Measurements from ENCODE around the gene ENKD1. TPM values are rescaled to one million over a fixed set of nuclear protein-coding genes. Genes with fewer than 3 reads are reported as not detected.

Gene ENKD1
- total RNA-seq, 1 experiment from 2014 or later: 11.9 TPM

GRCh38 chr16:67664871-67665270, 1.7 kb downstream of the ENKD1 start (continued):
- TF ChIP-seq PRDM15 (CRISPR knock-in tag; IDR thresholded peaks at IDR 0.05): no peak
- TF ChIP-seq ZMAT4 (CRISPR knock-in tag; IDR thresholded peaks at IDR 0.05): no peak
- no peak for TF ChIP-seq TP53 (CRISPR knock-in tag; IDR thresholded peaks at IDR 0.05)

- no peak for TF ChIP-seq HMGA2 (CRISPR knock-in tag; IDR thresholded peaks at IDR 0.05)
- no peak for TF ChIP-seq RORB (CRISPR knock-in tag; IDR thresholded peaks at IDR 0.05)
- no peak for TF ChIP-seq IRF1 (CRISPR knock-in tag; IDR thresholded peaks at IDR 0.05)
- TF ChIP-seq ZSCAN18 (CRISPR knock-in tag; IDR thresholded peaks at IDR 0.05): no peak
- no peak for TF ChIP-seq NFATC4 (CRISPR knock-in tag; IDR thresholded peaks at IDR 0.05)
- TF ChIP-seq PRDM15 (CRISPR knock-in tag; IDR thresholded peaks at IDR 0.05): no peak
- TF ChIP-seq TEAD1 (CRISPR knock-in tag; IDR thresholded peaks at IDR 0.05): no peak
- TF ChIP-seq ZNF532 (CRISPR knock-in tag; IDR thresholded peaks at IDR 0.05; ENCODE audit: borderline replicate concordance): no peak
- no peak for TF ChIP-seq E2F5 (CRISPR knock-in tag; IDR thresholded peaks at IDR 0.05)
- no peak for TF ChIP-seq PREB (CRISPR knock-in tag; IDR thresholded peaks at IDR 0.05; ENCODE audit: borderline replicate concordance)
- no peak for TF ChIP-seq ZNF263 (CRISPR knock-in tag; IDR thresholded peaks at IDR 0.05; ENCODE audit: low read depth)
- TF ChIP-seq GTF2I (CRISPR knock-in tag; conservative IDR thresholded peaks at IDR 0.05): no peak
- TF ChIP-seq ELF4 (CRISPR knock-in tag; IDR thresholded peaks at IDR 0.05; ENCODE audit: low read depth): no peak
- Mint-ChIP-seq H3K27ac (no peak overlapping the region), H3K27me3 (ENCODE audit: low read depth) (peaks cover 6% of the 10 kb centered on the region), H3K9me3 (no peaks in the 10 kb centered on the region), H3K4me3 (no peak overlapping the region), H3K4me1 (peaks cover 21% of the 10 kb centered on the region), H3K36me3 (no peaks in the 10 kb centered on the region)
- DNase-seq (ENCODE audit: low spot score) (no peak), ATAC-seq (no peak)
- ChIA-PET POLR2A (no interaction called here), CTCF (interaction anchor here (0.6 to 10.3 kb wide), 24 partner anchors 8 to 420 kb away, joined by 3 to 137 read pairs (median 6); partner anchors contain the start of genes CARMIL2, DDX28, DUS2 and GFOD2)
Measured at GRCh38 chr16:67664258-67664657, 2.3 kb downstream of the ENKD1 start.

Data from WTC11 (cell line).